NCI-H748 treated with DMSO at 0.1 percent for 48 hours (cell line): ENCODE data around the gene KIF1A.

Experiments
- DNase-seq: peaks from one replicate; lab custom pipeline; 2025; lab: John Stamatoyannopoulos, UW

Gene KIF1A

DNA sequence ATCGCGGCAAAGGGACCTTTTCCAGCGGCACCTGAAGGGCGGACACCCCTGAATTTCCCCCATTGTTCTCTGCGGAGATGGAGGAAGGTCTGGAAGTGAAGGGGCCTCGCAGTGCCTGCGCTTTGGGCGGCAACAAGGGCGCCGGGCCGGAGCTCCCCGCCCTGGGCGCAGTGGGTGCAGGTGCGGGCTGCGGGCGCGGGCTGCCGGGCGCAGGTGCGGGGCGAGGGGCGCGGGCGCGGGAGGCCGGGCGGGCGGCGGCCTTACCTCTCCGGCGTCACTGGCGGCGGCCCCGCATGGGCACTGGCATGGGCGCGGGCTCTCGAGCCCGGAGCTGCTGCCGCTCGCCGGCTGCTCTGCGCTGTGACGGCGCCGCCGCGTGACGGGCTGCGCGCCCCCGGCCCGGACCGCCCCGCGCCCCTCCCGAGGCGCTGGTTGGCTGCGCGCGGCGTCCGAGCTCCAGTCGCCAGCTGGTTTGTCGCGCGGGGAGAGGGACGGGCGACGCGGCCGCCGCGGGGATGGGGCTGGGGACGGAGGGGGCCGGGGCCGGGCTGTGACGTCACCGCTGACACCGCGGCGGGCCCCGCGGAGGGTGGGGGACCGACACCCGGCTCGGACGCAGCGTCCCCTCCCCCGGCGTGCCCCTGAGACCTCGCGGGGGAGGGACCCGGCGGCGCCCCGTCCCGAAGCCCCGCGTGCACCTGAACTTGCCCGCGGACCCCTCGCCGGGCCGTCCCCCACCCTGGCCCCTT, at the start of gene KIF1A:
TSS of gene KIF1A (minus strand) at position 362 of the 749 bp plus-strand sequence. CDS start 22,467 bp downstream, outside the sequence.
- peak; percentile 78 for DNase-seq

DNA sequence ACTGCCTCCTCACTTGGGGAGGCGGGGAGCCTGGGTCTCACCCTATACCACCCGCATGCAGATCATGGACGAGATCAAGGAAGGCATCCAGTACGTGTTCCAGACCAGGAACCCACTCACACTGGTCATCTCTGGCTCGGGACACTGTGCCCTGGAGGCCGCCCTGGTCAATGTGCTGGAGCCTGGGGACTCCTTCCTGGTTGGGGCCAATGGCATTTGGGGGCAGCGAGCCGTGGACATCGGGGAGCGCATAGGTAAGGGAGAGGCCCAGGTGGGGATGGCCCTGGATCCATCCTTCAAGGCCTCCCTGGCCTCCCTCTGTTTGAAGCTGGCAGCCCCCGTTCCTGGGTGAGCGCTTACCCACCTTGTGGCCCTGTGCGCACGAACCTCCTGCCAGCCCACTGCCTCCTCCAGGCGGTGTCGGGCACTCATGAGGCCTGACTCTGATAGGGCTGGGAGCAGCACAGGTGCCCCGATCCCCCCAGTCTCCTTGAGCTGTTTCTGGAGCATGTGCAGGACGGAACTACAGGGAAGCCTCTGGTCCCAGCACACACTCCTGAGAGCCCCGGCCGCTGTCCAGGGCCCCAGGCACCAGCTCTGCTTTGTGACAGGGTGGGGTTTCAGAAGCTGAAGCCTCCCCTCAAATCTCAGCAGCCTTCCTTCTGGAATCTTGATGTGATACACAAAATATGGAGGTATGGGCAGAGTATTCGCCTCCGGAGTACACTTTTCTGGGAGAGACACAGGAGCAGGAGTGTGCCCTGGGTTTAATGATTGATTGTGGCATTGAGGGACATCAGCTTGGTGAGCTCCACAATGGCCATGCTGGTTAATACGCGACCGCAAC, 49.3 kb upstream of the KIF1A start:
- no peak for DNase-seq

DNA sequence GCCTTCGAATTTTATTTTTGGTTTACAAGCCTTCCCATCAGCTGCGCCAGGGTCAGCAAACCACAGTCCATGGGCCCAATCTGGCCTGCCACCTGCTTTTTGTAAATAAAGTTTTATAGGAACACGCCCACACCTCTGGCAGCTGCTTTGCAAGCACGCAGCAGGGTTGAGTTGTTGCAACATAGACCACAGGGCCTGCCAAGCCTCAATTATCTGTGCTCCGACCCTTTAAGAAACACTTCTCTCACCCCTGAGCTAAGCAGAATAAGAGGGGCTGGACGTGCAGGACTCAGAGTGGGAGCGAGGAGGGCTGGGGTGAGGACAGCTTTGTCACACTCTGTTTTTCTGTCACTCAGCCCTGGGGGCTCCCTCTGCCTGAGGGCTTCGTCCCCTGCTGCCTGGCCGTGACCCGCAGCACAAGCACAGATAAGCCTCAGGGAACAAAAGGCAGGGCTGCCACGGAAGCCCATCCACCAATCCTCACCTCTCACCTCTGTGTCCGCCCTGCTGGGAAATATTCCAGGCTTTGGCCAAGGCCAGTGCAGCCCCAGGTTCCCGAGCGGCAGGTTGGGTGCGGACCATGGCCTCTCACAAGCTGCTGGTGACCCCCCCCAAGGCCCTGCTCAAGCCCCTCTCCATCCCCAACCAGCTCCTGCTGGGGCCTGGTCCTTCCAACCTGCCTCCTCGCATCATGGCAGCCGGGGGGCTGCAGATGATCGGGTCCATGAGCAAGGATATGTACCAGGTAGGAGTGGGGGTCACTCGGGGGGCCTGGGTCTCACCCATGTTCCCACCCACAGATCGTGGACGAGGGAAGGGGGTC, 48.5 kb upstream of the KIF1A start, which contains the start of gene AGXT:
TSS of gene AGXT (plus strand) at position 539 of the 823 bp plus-strand sequence. CDS start at position 581, 42 bp downstream.
- peak; percentile 68 for DNase-seq

DNA sequence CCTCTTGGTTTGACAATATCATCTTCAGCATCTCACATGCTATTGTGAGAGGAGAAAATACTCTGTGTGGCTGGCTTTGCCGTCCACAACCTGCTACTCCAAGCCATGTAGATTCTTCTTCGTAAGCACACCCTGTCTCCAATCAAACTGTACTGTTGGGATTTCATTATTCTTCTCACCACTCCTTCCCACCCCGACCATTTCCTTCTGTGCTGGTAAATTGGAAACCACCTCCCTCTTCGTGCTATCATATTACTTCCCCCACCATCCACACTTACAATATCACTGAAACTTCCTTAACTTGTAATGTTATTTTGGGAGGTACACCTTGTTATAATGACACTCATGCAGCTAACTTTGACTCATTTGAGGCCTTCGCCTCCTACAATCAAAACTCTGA, 45.4 kb upstream of the KIF1A start:
- no peak for DNase-seq

GRCh38 chr2:240864475-240864874, 44.5 kb upstream of the KIF1A start:
- no peak for DNase-seq

DNA sequence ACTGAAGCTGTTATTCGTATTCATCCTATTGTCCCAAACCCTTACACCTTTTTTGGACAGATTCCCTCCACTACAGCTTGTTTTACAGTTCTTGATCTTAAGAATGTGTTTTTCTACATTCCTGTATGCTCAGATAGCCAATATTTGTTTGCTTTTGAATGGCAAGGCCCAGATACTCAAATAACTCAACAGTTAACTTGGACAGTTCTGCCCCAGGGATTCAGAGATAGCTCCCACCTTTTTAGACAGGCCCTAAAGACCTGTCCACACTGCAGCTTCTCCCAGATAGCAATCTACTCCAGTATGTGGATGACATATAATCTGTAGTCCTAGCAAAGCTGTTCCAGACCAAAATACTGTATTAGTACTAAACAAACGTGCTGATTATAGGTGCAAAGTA, 41.5 kb upstream of the KIF1A start:
- no peak for DNase-seq

DNA sequence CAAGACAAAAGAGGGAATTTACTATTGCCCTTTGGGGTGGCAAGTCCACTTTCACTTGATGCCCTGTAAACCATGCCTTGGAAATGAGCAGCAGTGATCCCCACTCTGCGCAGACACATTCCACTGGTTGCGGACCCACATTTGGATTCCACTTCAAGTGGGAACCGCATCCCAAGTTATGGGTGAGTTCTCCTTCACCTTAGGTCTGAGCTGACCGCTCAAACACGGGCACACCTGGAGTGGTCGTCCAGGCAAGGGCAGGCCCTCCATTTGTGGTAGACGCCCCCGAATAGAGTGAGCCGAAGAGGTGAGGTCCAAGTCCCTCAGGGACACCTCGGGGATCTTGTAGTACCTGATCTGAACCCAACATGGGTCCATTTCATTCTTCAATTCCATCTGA, 38.9 kb upstream of the KIF1A start:
- DNase-seq, result no peak

DNA sequence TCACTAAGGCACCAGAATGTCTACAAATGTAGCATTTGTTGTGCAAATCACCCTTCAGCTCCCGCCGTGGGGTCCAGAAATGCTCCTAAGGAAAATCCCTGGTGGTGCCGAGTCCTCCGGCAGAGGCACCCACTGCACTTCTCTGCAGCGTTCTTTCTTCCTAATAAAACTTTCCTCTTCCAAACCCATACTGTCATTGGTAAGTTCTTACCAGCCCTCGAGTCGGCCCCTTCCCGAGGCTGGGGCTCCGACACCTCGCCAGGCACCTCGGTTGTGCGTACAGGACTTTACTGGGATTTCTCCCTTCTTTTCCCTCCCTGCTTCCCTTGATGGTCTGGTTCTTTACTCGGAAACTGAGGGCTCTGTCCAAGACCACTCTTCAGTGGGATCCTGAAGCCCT, 38.3 kb upstream of the KIF1A start:
- DNase-seq, result no peak

- no peak for DNase-seq
Measured at GRCh38 chr2:240857039-240858008, 37.3 kb upstream of the KIF1A start.

- DNase-seq, result no peak
Measured at GRCh38 chr2:240856151-240856980, 36.3 kb upstream of the KIF1A start.

DNA sequence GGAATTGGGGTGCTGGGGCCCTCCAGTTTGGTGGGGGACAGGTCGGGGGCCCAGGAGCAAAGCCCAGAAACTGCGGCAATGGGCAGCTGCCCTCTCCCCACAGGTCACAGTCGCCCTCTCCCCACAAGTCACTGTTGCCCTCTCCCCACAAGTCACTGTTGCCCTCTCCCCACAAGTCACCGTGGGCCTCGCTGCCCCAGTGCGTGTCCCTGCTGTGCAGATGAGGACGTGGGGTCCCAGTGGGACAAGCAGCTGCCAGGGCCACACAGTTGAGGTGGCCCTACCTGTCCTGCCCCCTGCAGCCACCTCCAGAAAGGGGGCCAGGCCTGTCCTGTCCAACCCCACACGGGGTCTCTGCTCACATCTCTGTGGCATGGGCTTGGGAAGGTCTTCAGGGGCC, 35.7 kb upstream of the KIF1A start:
- no peak for DNase-seq

GRCh38 chr2:240852671-240853314, 32.8 kb upstream of the KIF1A start:
- no peak for DNase-seq

DNA sequence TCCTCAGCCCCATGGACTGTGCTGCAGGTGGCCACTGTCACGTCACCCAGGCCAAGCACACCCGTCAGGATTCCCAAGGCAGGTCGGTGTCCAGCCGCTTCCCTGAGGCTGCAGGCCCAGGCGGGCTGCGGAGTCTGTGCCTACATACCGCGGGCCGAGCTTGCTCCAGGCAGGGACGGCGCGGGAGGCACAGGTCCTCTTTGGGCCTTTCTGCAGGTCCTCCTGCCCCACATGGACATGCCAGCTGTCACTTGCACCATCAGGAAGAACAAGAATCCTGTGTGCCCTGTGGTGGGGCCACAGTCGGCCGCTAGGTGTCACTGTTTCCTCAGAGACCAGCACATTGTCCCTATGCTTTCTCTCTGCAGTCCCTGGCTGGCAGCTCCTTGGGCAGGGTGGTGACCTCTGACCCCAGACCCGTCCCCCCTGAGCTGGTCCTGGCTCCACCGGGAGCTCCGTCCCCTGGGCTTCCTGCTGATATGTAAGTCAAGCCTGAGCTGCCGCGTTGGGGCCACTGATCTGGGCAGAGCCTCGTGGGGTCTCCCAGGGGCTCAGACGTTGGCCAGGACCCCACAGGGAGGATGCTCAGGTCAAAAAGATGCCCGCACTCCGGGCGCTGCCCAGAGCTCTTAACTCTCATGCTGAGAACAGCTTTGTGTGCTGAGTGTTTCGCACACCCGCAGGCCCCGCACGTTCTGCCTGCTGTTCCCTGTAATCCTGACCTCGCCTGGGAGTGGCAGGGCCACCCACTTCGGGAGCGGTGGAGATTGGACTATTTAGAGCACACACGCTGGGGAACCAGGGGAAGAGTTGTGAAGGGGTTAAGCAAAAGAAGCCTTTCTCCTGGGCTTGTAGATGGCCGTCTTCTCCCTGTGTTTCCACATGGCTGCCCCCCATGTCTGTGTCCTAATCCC, 31.3 kb upstream of the KIF1A start:
- peak; percentile 70 for DNase-seq

DNA sequence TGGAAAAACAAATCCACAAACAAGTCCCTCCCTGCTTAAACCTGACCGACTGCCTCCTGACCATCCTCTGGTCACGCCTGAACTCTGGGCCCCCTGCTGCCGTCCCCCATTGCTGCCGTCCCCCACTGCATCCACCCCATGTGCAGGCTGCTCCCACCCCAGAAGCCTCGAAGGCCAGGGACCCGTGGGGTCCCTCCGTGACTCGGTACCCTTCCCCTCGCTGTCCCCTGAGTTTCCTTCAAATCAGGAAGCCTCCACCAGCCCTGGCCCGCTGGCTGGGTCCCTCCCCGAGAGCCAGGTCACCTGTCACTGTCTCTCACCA, 30.7 kb upstream of the KIF1A start:
- no peak for DNase-seq

DNA sequence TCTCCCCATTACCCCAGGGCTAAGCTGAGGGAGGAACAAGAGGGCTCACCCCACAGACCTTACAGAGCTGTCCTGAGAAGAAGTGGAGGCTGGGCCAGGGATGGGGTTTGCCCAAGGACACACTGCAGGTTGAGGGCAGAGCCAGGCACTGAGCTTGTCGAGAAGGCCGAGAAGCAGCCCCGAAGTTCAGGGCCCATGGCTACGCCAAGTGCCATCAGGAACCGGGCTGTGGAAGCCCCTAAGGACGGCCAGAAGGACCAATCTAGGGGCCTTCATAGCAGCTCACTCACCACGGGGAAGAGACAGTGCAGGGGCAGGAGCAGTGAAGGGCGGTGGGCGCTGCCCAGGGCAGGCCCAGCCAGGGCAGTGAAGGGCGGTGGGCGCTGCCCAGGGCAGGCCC, 30.0 kb upstream of the KIF1A start:
- DNase-seq, result no peak

GRCh38 chr2:240848900-240849680, 29.1 kb upstream of the KIF1A start:
- no peak for DNase-seq

GRCh38 chr2:240847817-240848216, 27.8 kb upstream of the KIF1A start:
- DNase-seq, result no peak
